Panc1 (cell line): ENCODE measurements around the gene ADCY9. TPM values are rescaled to one million over a fixed set of nuclear protein-coding genes. Genes with fewer than 3 reads are reported as not detected.

ENCODE experiments used
- ATAC-seq: fragments of 200-7000 bp; cut with Tn5 transposase; 2 replicates; pipeline ENCODE4 v1.9.1; 2020; ENCODE audit warnings: mild to moderate bottlenecking, moderate library complexity
- BruUV-seq: library from RNA; stranded (reverse); fragments of 400-500 nt; replicated peaks from 2 replicates; lab custom pipeline; 2021; lab: Mats Ljungman, UMichigan
- CTCF ChIA-PET: fragments of 300-600 bp; sonication (Branson Sonifier 250); formaldehyde crosslinking; loops from one replicate; lab custom pipeline; 2022; ENCODE audit warnings: antibody characterized with exemption; lab: Charles Lee
- POLR2A ChIA-PET: fragments of 300-600 bp; sonication (Branson Sonifier 250); formaldehyde crosslinking; loops from one replicate; lab custom pipeline; 2022; ENCODE audit warnings: antibody characterized with exemption; lab: Charles Lee
- DNase-seq: peaks from one replicate; pipeline ENCODE4 v3.0.0-alpha.2; 2010; ENCODE audit warnings: low read depth, low spot score
- H3K27ac ChIP-seq: 2 replicates; pipeline ENCODE4 v1.5.1; 2011; ENCODE audit warnings: mild to moderate bottlenecking, low read length, inconsistent platforms
- H3K27me3 ChIP-seq: fragments of 200-500 bp; sonication (Bioruptor generic); 2 replicates; pipeline ENCODE4 v1.6.0; 2014; ENCODE audit warnings: low read length, inconsistent platforms; ENCODE audit not compliant: control insufficient read depth, insufficient read depth
- H3K36me3 ChIP-seq: fragments of 200-500 bp; sonication (Bioruptor generic); 2 replicates; pipeline ENCODE4 v1.5.1; 2014; ENCODE audit warnings: inconsistent platforms, mild to moderate bottlenecking, low read length, moderate library complexity; ENCODE audit not compliant: control insufficient read depth, insufficient read depth
- H3K4me1 ChIP-seq: 2 replicates; pipeline ENCODE4 v1.5.1; 2011; ENCODE audit warnings: inconsistent platforms, mild to moderate bottlenecking, low read length, moderate library complexity; ENCODE audit not compliant: control insufficient read depth, insufficient read depth
- H3K4me3 ChIP-seq, 2 experiments: 2 replicates each; pipeline ENCODE4 v1.5.1; 2011 to 2012; ENCODE audit warnings: low read depth in 2 of 2, low read length in 2 of 2, mild to moderate bottlenecking in 2 of 2, inconsistent platforms in 1 of 2, moderate library complexity in 1 of 2
- H3K9me3 ChIP-seq: fragments of 200-500 bp; sonication (Bioruptor generic); 2 replicates; pipeline ENCODE4 v1.5.1; 2014; ENCODE audit warnings: low read depth, mild to moderate bottlenecking, inconsistent platforms, low read length, moderate library complexity; ENCODE audit not compliant: control insufficient read depth, insufficient read depth
- POLR2AphosphoS5 ChIP-seq: IDR thresholded peaks from 2 replicates; pipeline ENCODE4 v1.6.1; 2012; ENCODE audit warnings: mild to moderate bottlenecking, low read depth, low read length, moderate library complexity
- SIN3A ChIP-seq: IDR thresholded peaks from 2 replicates; pipeline ENCODE4 v1.6.1; 2012; ENCODE audit warnings: low read depth, mild to moderate bottlenecking, low read length, moderate library complexity, borderline replicate concordance; ENCODE audit not compliant: insufficient read depth
- TCF7L2 ChIP-seq: IDR thresholded peaks from 2 replicates; pipeline ENCODE4 v1.6.1; 2011; ENCODE audit warnings: mild to moderate bottlenecking, low read depth, low read length, inconsistent platforms
- in situ Hi-C: cut with HindIII; loops from 2 replicates; pipeline ENCODE4 v1.10.0; 2016; ENCODE audit warnings: low sequenced_read_pairs, low pct_unique_long_range_greater_than_20kb
- intact Hi-C: fragments of 100-400 bp; cut with micrococcal nuclease; formaldehyde crosslinking; loops from one replicate; pipeline ENCODE4 v1.10.0; 2022; ENCODE audit not compliant: unreplicated experiment
- total RNA-seq: library from RNA; stranded (reverse); gene quantifications from one replicate; pipeline ENCODE4 v1.2.1, GENCODE V29; 2021; ENCODE audit not compliant: unreplicated experiment
- TF ChIP-seq, protein P1 (sequence below), 2 experiments: IDR thresholded peaks; 2 replicates each; pipeline ENCODE4 v1.6.1; 2011 to 2012; ENCODE audit warnings: low read depth in 2 of 2, control low read depth in 1 of 2, low read length in 1 of 2, mild to moderate bottlenecking in 1 of 2, moderate library complexity in 1 of 2; ENCODE audit not compliant: insufficient read depth in 1 of 2
- TF ChIP-seq, protein P2 (sequence below): fragments of 450-650 bp; IDR thresholded peaks from 2 replicates; pipeline ENCODE4 v1.5.1; 2017; ENCODE audit warnings: mild to moderate bottlenecking

ADCY9 gene
- total RNA-seq, 1 experiment from 2014 or later = 29.8 TPM

DNA sequence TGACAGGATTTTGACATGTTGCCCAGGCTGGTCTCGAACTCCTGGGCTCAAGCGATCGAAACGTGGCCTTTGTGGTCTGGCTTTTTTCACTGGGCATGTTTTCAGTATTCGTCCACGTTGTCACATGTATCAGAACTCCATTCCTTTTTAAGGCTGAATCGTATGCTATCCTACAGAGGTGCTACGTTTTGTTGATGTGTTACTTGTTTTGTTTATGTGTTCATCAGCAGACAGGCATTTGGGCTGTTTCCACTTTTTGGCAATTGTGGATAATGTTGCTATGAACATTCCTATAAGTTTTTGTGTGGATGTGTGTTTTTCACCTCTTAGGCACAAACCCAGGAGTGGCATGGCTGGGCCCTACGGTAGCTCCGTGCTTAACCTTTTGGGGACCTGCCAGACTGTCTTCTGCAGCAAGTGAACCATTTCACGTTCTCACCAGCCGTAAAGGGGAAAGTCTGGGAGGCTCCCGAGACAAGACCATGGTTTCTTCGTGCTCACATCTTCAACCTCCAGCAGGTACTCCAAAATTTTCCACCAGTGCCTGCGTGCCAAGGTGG, 26.9 kb downstream of the ADCY9 start:
- no peak for ATAC-seq
- Histone ChIP-seq H3K27me3 (no peaks in the 10 kb centered on the region), H3K4me1 (peaks cover 41% of the 10 kb centered on the region), H3K36me3 (no peaks in the 10 kb centered on the region), H3K27ac (peak overlapping the region; percentile 89), H3K4me3 (no peak overlapping the region), H3K9me3 (no peaks in the 10 kb centered on the region)
- in situ Hi-C loops = no loop called here
- POLR2A ChIA-PET = no interaction called here
- CTCF ChIA-PET = no interaction called here
- TF ChIP-seq TCF7L2 = no peak
- no peak for TF ChIP-seq SIN3A
- no peak for TF ChIP-seq POLR2AphosphoS5
- TF ChIP-seq, protein P1, sequence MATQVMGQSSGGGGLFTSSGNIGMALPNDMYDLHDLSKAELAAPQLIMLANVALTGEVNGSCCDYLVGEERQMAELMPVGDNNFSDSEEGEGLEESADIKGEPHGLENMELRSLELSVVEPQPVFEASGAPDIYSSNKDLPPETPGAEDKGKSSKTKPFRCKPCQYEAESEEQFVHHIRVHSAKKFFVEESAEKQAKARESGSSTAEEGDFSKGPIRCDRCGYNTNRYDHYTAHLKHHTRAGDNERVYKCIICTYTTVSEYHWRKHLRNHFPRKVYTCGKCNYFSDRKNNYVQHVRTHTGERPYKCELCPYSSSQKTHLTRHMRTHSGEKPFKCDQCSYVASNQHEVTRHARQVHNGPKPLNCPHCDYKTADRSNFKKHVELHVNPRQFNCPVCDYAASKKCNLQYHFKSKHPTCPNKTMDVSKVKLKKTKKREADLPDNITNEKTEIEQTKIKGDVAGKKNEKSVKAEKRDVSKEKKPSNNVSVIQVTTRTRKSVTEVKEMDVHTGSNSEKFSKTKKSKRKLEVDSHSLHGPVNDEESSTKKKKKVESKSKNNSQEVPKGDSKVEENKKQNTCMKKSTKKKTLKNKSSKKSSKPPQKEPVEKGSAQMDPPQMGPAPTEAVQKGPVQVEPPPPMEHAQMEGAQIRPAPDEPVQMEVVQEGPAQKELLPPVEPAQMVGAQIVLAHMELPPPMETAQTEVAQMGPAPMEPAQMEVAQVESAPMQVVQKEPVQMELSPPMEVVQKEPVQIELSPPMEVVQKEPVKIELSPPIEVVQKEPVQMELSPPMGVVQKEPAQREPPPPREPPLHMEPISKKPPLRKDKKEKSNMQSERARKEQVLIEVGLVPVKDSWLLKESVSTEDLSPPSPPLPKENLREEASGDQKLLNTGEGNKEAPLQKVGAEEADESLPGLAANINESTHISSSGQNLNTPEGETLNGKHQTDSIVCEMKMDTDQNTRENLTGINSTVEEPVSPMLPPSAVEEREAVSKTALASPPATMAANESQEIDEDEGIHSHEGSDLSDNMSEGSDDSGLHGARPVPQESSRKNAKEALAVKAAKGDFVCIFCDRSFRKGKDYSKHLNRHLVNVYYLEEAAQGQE (IDR thresholded peaks at IDR 0.05; ENCODE audit: insufficient read depth in 1 of 2, low read depth in 2 of 2, low read length in 1 of 2) = no peak
- TF ChIP-seq, protein P2, sequence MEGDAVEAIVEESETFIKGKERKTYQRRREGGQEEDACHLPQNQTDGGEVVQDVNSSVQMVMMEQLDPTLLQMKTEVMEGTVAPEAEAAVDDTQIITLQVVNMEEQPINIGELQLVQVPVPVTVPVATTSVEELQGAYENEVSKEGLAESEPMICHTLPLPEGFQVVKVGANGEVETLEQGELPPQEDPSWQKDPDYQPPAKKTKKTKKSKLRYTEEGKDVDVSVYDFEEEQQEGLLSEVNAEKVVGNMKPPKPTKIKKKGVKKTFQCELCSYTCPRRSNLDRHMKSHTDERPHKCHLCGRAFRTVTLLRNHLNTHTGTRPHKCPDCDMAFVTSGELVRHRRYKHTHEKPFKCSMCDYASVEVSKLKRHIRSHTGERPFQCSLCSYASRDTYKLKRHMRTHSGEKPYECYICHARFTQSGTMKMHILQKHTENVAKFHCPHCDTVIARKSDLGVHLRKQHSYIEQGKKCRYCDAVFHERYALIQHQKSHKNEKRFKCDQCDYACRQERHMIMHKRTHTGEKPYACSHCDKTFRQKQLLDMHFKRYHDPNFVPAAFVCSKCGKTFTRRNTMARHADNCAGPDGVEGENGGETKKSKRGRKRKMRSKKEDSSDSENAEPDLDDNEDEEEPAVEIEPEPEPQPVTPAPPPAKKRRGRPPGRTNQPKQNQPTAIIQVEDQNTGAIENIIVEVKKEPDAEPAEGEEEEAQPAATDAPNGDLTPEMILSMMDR = no peak
- intact Hi-C loops = no loop called here
- no TSS peak for BruUV-seq
- DNase-seq = no peak

DNA sequence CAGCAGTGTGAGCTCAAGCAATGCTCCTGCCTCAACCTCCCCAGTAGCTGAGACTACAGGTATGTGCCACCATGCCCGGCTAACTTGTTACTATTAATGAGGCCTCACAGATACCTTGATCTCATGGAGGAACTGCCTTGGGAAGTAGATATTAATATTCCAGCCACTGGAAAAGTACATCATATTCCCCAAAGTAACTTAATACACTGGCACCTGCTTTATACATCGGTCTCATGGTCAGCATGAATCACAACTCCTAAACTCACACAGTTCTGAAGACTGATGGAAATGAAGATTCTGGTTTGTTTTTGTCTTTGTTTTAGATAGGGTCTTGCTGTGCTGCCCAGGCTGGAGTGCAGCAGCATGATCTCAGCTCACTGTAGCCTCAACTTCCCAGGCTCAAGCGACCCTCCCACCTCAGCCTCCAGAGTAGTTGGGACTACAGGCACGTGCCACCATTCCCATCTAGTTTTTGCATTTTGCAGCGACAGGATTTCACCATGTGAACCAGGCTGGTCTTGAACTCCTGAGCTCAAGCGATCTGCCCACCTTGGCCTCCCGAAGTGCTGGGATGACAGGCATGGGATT, 28.2 kb downstream of the ADCY9 start:
- TF ChIP-seq POLR2AphosphoS5 (no peak), TCF7L2 (no peak), SIN3A (no peak)
- TF ChIP-seq, protein P1 (IDR thresholded peaks at IDR 0.05; ENCODE audit: insufficient read depth in 1 of 2, low read depth in 2 of 2, low read length in 1 of 2) = no peak
- TF ChIP-seq, protein P2 = no peak
- no peak overlapping the region; the same call in 1 of the 2 replicates for H3K27ac ChIP-seq
- CTCF ChIA-PET = interaction anchor here (0.6 kb wide), 1 partner anchor 20 kb away, joined by 3 read pairs; no protein-coding TSS in a partner anchor
- H3K9me3 ChIP-seq = no peaks in the 10 kb centered on the region
- no peak for DNase-seq
- ATAC-seq = no peak
- in situ Hi-C loops (no loop called here), intact Hi-C loops (no loop called here)
- H3K36me3 ChIP-seq = no peaks in the 10 kb centered on the region
- H3K4me3 ChIP-seq = no peak overlapping the region
- peaks cover 28% of the 10 kb centered on the region for H3K4me1 ChIP-seq
- POLR2A ChIA-PET = no interaction called here
- no TSS peak for BruUV-seq
- no peaks in the 10 kb centered on the region for H3K27me3 ChIP-seq
